K562 (cell line): ENCODE data around the gene SLC6A6. TPM values are rescaled to one million over a fixed set of nuclear protein-coding genes. Genes with fewer than 3 reads are reported as not detected.

Source experiments
- ATAC-seq: fragments of 200-7000 bp; cut with Tn5 transposase; 3 replicates; pipeline ENCODE4 v1.9.1; 2020; ENCODE audit warnings: moderate library complexity
- BruUV-seq: library from RNA; stranded (reverse); fragments of 400-500 nt; replicated peaks from 2 replicates; lab custom pipeline; 2021; lab: Mats Ljungman, UMichigan
- CTCF ChIA-PET: fragments of 300-600 bp; formaldehyde crosslinking; extraction: SDS; loops from one replicate; lab custom pipeline; 2021; ENCODE audit warnings: low intra/inter-chr PET ratio; lab: Yijun Ruan, JAX
- POLR2A ChIA-PET: fragments of 300-600, 350-650 bp; sonication (Branson Sonifier 250); formaldehyde crosslinking; extraction: SDS; loops from one replicate; lab custom pipeline; 2021; ENCODE audit warnings: antibody characterized with exemption, inconsistent platforms; lab: Yijun Ruan, JAX
- DNase-seq, 4 experiments: peaks; one replicate each; pipeline versions ENCODE4 v3.0.0 to v3.0.0-alpha.2; 2011 to 2018; ENCODE audit warnings: low spot score in 3 of 4, mixed read lengths in 3 of 4; ENCODE audit errors: extremely low read depth in 1 of 4
- FAIRE-seq: peaks from 2 replicates; lab custom pipeline; 2011; peaks lifted over from hg19 to GRCh38; lab: Jason Lieb, UNC
- H2AFZ ChIP-seq: 2 replicates; pipeline ENCODE4 v1.6.0; 2011; ENCODE audit warnings: low read depth, low read length, control low read depth, inconsistent platforms
- H3K27ac ChIP-seq: fragments of 200-600 bp; 3 replicates; pipeline ENCODE4 v1.8.0; 2011; ENCODE audit warnings: low read depth, mild to moderate bottlenecking, control low read depth, inconsistent platforms, low read length, moderate library complexity, mixed read lengths; ENCODE audit errors: extremely low read depth
- H3K27me3 ChIP-seq, 2 experiments: fragments of 300-600 bp in 1 of 2; 2 replicates in 1 of 2; 3 replicates in 1 of 2; pipeline versions ENCODE4 v1.6.0 to v1.8.0; 2011; ENCODE audit warnings: inconsistent platforms in 2 of 2, low read length in 2 of 2, mild to moderate bottlenecking in 1 of 2, mixed read lengths in 1 of 2, moderate library complexity in 1 of 2; ENCODE audit not compliant: control insufficient read depth in 2 of 2, insufficient read depth in 2 of 2
- H3K36me3 ChIP-seq: fragments of 300-600 bp; 3 replicates; pipeline ENCODE4 v1.8.0; 2011; ENCODE audit warnings: mild to moderate bottlenecking, low read length, inconsistent platforms; ENCODE audit not compliant: control insufficient read depth, insufficient read depth
- H3K4me1 ChIP-seq, 2 experiments: fragments of 200-600 bp in 1 of 2; replicated peaks in 1 of 2; 2 replicates in 1 of 2; 3 replicates in 1 of 2; pipeline versions ENCODE4 v1.5.1 to v1.8.0; 2011; ENCODE audit warnings: inconsistent platforms in 2 of 2, low read length in 2 of 2, mild to moderate bottlenecking in 1 of 2, mixed read lengths in 1 of 2, moderate library complexity in 1 of 2; ENCODE audit not compliant: control insufficient read depth in 2 of 2, insufficient read depth in 2 of 2
- H3K4me2 ChIP-seq: 2 replicates; pipeline ENCODE4 v1.6.1; 2011; ENCODE audit warnings: low read length, control low read depth, inconsistent platforms, mixed read lengths; ENCODE audit not compliant: insufficient read depth
- H3K4me3 ChIP-seq: fragments of 200-600 bp; sonication (generic), shearing (Covaris generic); 2 replicates; pipeline ENCODE4 v1.5.1; 2016; ENCODE audit warnings: control low read depth, inconsistent platforms
- H3K79me2 ChIP-seq: fragments of 200-600 bp; 3 replicates; pipeline ENCODE4 v1.8.0; 2011; ENCODE audit warnings: low read length, inconsistent platforms; ENCODE audit not compliant: control insufficient read depth, insufficient read depth
- H3K9ac ChIP-seq, 2 experiments: 2 replicates each; pipeline versions ENCODE4 v1.6.0 to v1.6.1; 2011; ENCODE audit warnings: low read depth in 2 of 2, low read length in 2 of 2, control low read depth in 1 of 2, inconsistent platforms in 1 of 2, mild to moderate bottlenecking in 1 of 2, mixed read lengths in 1 of 2; ENCODE audit not compliant: insufficient read depth in 1 of 2
- H3K9me1 ChIP-seq: one replicate; pipeline ENCODE4 v1.6.0; 2011; ENCODE audit warnings: inconsistent platforms, mild to moderate bottlenecking, low read length, moderate library complexity; ENCODE audit not compliant: control insufficient read depth, insufficient read depth
- H3K9me3 ChIP-seq: replicated peaks from 2 replicates; pipeline ENCODE4 v1.5.1; 2011; ENCODE audit warnings: low read depth, low read length, inconsistent platforms; ENCODE audit not compliant: control insufficient read depth, insufficient read depth
- H4K20me1 ChIP-seq: replicated peaks from 2 replicates; pipeline ENCODE4 v1.6.1; 2011; ENCODE audit warnings: low read length, inconsistent platforms, mixed read lengths; ENCODE audit not compliant: control insufficient read depth, insufficient read depth
- ARID1B ChIP-seq: fragments of 450-650 bp; IDR thresholded peaks from 2 replicates; pipeline ENCODE4 v1.6.1; 2016; ENCODE audit warnings: antibody characterized with exemption, mild to moderate bottlenecking, inconsistent platforms
- BCOR ChIP-seq: fragments of 450-650 bp; IDR thresholded peaks from 2 replicates; pipeline ENCODE4 v1.6.1; 2016
- CHD2 ChIP-seq: IDR thresholded peaks from 2 replicates; pipeline ENCODE4 v1.6.1; 2011; ENCODE audit warnings: low read depth, low read length
- ESRRA ChIP-seq: fragments of 450-650 bp; IDR thresholded peaks from 2 replicates; pipeline ENCODE4 v1.6.1; 2014; ENCODE audit warnings: low read depth, mild to moderate bottlenecking, moderate library complexity, borderline replicate concordance
- NCOR1 ChIP-seq: fragments of 450-650 bp; IDR thresholded peaks from 2 replicates; pipeline ENCODE4 v1.6.1; 2016; ENCODE audit warnings: mild to moderate bottlenecking, moderate library complexity
- ZFP36 ChIP-seq: fragments of 150-350 bp; IDR thresholded peaks from 2 replicates; pipeline ENCODE4 v1.6.1; 2018; ENCODE audit warnings: low read length, low read depth; ENCODE audit not compliant: partially characterized antibody
- ZNF184 ChIP-seq: sonication (generic); formaldehyde crosslinking; IDR thresholded peaks from 2 replicates; pipeline ENCODE4 v1.5.0; 2020; ENCODE audit warnings: missing genetic modification reagents
- ZNF274 ChIP-seq: IDR thresholded peaks from 2 replicates; pipeline ENCODE4 v1.6.1; 2011; ENCODE audit warnings: low read depth, mild to moderate bottlenecking, low read length, moderate library complexity, borderline replicate concordance
- ZNF511 ChIP-seq: sonication (generic); formaldehyde crosslinking; IDR thresholded peaks from 2 replicates; pipeline ENCODE4 v1.8.0; 2022; ENCODE audit warnings: mild to moderate bottlenecking, missing genetic modification reagents
- WGBS: fragments of 100-300 bp; shearing (Covaris generic); methylation state at CpG from one replicate; pipeline ENCODE4 v1.1.6; 2016; ENCODE audit warnings: low coverage, mixed read lengths; ENCODE audit not compliant: insufficient coverage; ENCODE audit errors: missing lambda C conversion rate; 5-methylcytosine and 5-hydroxymethylcytosine counted together
- in situ Hi-C: fragments of 300-500 bp; cut with MboI; formaldehyde crosslinking; loops from 4 replicates; pipeline ENCODE4 v1.15.0; 2018; ENCODE audit warnings: inconsistent platforms, mixed read lengths
- intact Hi-C: fragments of 100-400 bp; cut with micrococcal nuclease; formaldehyde crosslinking; loops from 2 replicates; pipeline ENCODE4 v1.14.2; 2022
- polyA plus RNA-seq, 8 experiments: library from polyadenylated mRNA; depleted of rRNA in 4 of 8; stranded (reverse) in 5 of 8; unstranded in 3 of 8; fragments of >200 nt; fragmentation: Nextera tagmentation in 2 of 8; fragmentation: Illumina TruSeq in 1 of 8; extraction: Ambion mirVana in 2 of 8; extraction: Trizol in 1 of 8; gene quantifications; 2 replicates each; pipeline versions ENCODE4 v1.2.1 to v1.2.3, GENCODE V29; 2011 to 2014; ENCODE audit warnings: inconsistent platforms in 1 of 8, missing spikeins in 1 of 8
- total RNA-seq, 7 experiments: library from RNA; depleted of rRNA in 6 of 7; stranded (reverse); fragments of >200 nt in 6 of 7; fragmentation: Illumina TruSeq in 2 of 7; extraction: Trizol in 2 of 7; gene quantifications; 2 replicates each; pipeline versions ENCODE4 v1.2.1 to v1.2.3, GENCODE V29; 2011 to 2021; ENCODE audit warnings: low replicate concordance in 1 of 7

SLC6A6 gene
- total and polyA plus RNA-seq, 9 of the 15 experiments (the other 6 are each of a cell fraction or from before 2014, with no cell fraction given), result 12.3 to 203 (median 93.2) TPM

DNA sequence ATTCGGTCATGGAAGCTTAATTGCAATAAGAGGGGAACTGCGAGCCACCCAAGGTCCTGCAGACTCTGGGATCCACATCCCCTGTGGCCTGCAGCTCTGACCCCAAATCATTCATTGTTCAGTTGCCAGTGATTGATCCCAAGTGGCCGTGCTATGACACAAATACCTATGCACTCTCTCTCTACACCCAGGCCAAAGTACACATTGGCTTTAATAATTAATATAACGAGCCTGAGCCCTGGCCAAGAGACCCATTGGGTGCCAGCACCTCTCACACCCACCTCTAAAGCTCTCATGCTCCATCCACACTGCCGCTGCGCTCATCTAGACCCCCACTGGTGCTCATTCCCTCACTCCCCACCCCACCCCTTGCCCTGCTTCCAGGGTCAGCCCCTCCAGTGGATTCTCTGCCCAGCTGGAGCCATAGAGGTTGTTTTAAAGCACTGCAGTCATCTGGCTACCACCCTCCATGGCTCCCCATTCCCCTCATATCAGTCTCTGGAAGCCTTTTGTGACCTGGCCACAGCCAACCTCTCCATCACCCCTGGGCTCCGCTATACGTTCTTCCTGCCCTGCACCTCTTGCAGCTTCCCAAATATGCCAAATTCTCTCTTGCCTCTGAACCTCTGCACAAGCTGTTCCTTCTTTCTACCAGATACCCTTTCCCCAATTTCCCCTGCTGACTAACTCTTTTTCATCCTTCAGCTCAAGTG lies 37.7 kb upstream of the SLC6A6 start:
- CTCF ChIA-PET, result no interaction called here
- intact Hi-C loops, result no loop called here

More for the DNA sequence above, 37.7 kb upstream of the SLC6A6 start:
- H3K4me1 ChIP-seq, result peaks cover 13 to 24% of the 10 kb centered on the region in 2 experiments; a peak in 3 of 5 replicates
- no peaks in the 10 kb centered on the region for H4K20me1 ChIP-seq
- no peaks in the 10 kb centered on the region for H3K9me3 ChIP-seq
- DNase-seq (no peak), ATAC-seq (no peak), FAIRE-seq (no peak)
- POLR2A ChIA-PET, result interaction anchor here (0.5 to 1.0 kb wide), 2 partner anchors 14 to 469 kb away, joined by 3 read pairs; no protein-coding TSS in a partner anchor
- H2AFZ ChIP-seq, result no peak overlapping the region
- in situ Hi-C loops, result no loop called here
- H3K9me1 ChIP-seq, result no peaks in the 10 kb centered on the region
- no peaks in the 10 kb centered on the region for H3K36me3 ChIP-seq
- no peaks in the 10 kb centered on the region for H3K79me2 ChIP-seq
- no TSS peak for BruUV-seq
- no peak overlapping the region for H3K9ac ChIP-seq
- TF ChIP-seq NCOR1 (no peak), ESRRA (no peak), ARID1B (no peak), BCOR (peak; percentile 59; the same call in 1 of the 2 replicates), ZFP36 (peak; percentile 39), ZNF184 (CRISPR knock-in tag) (no peak), ZNF511 (CRISPR knock-in tag) (no peak), CHD2 (no peak), ZNF274 (no peak)
- no peak overlapping the region for H3K4me3 ChIP-seq
- H3K27me3 ChIP-seq, result no peaks in the 10 kb centered on the region
- no peak overlapping the region for H3K27ac ChIP-seq
- H3K4me2 ChIP-seq, result no peak overlapping the region
- WGBS, result 69% methylated on average over 8 of the region's 8 CpGs
